Activated T-cell treated with anti-CD3 and anti-CD28 coated beads, Interleukin-2, amount 50 U/mL, for 72 hours (primary cell): ENCODE measurements around the gene LSM7. TPM values are rescaled to one million over a fixed set of nuclear protein-coding genes. Genes with fewer than 3 reads are reported as not detected.

Experiments used
- ATAC-seq, 2 donors: fragments of 150-1000 bp; cut with Tn5 transposase; replicated peaks in 1 of 2; 2 replicates each; pipeline ENCODE4 v1.10.0; 2021; ENCODE audit warnings: moderate library complexity in 2 of 2, mild to moderate bottlenecking in 1 of 2
- DNase-seq, 2 donors: peaks; one replicate each; pipeline ENCODE4 v3.0.0; 2021 to 2022; ENCODE audit warnings: mixed read lengths in 1 of 2
- H3K27ac Mint-ChIP-seq: one replicate; pipeline ENCODE4 v1.8.0; 2022; ENCODE audit warnings: mild to moderate bottlenecking, moderate library complexity, mixed read lengths
- H3K27me3 Mint-ChIP-seq: one replicate; pipeline ENCODE4 v1.8.0; 2022; ENCODE audit warnings: low read depth, mixed read lengths
- H3K36me3 Mint-ChIP-seq, 2 donors: one replicate each; pipeline ENCODE4 v1.8.0; 2022; ENCODE audit warnings: mixed read lengths in 2 of 2, mild to moderate bottlenecking in 1 of 2; ENCODE audit not compliant: insufficient read depth in 2 of 2
- H3K4me1 Mint-ChIP-seq: one replicate; pipeline ENCODE4 v1.8.0; 2022; ENCODE audit warnings: low read depth, mixed read lengths
- H3K4me3 Mint-ChIP-seq, 2 donors: one replicate each; pipeline ENCODE4 v1.8.0; 2022; ENCODE audit warnings: mild to moderate bottlenecking in 2 of 2, mixed read lengths in 2 of 2, moderate library complexity in 2 of 2
- H3K9me3 Mint-ChIP-seq, 2 donors: one replicate each; pipeline ENCODE4 v1.8.0; 2022; ENCODE audit warnings: mixed read lengths in 2 of 2
- total RNA-seq, 2 donors: library from RNA; stranded (reverse); gene quantifications; one replicate each; pipeline ENCODE4 v1.2.3, GENCODE V29; 2022

The LSM7 gene
- total RNA-seq, 2 donors from 2014 or later = 74.7 to 84.5 TPM

DNA sequence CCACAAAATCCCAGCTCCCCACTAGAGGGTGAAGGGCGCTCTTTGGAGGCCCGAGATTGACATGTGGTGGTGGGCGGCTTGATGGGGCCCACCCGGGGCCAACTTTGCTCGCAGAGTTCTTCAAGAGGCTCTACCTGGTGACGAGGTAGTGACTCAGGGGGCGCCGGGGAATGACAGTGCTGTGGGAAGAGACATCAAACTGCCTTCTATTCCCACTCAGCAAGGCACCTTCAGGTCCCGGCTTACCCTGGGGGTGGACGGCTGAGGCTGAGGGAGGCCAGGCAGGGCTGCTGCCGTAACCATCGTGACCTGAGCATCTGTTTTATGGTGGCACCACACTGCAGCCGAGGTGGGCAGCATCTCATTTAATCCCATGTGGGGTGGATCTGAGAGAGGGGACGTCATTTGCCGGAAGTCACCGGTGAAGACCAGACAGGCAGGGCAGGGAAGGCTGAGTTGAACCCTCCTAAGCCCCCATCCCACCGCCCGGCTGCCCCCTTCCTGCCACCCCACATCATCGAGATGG lies 22.0 kb downstream of the LSM7 start:
- no peak for DNase-seq
- Mint-ChIP-seq H3K27ac (no peak overlapping the region), H3K4me1 (peaks cover 7% of the 10 kb centered on the region), H3K9me3 (no peaks in the 10 kb centered on the region), H3K4me3 (peak overlapping the region in 1 of 2 donors; percentile 24), H3K27me3 (peaks cover 68% of the 10 kb centered on the region), H3K36me3 (peaks cover 0 to 2% of the 10 kb centered on the region in 2 donors)
- ATAC-seq = peak in 1 of 2 donors; percentile 14

DNA sequence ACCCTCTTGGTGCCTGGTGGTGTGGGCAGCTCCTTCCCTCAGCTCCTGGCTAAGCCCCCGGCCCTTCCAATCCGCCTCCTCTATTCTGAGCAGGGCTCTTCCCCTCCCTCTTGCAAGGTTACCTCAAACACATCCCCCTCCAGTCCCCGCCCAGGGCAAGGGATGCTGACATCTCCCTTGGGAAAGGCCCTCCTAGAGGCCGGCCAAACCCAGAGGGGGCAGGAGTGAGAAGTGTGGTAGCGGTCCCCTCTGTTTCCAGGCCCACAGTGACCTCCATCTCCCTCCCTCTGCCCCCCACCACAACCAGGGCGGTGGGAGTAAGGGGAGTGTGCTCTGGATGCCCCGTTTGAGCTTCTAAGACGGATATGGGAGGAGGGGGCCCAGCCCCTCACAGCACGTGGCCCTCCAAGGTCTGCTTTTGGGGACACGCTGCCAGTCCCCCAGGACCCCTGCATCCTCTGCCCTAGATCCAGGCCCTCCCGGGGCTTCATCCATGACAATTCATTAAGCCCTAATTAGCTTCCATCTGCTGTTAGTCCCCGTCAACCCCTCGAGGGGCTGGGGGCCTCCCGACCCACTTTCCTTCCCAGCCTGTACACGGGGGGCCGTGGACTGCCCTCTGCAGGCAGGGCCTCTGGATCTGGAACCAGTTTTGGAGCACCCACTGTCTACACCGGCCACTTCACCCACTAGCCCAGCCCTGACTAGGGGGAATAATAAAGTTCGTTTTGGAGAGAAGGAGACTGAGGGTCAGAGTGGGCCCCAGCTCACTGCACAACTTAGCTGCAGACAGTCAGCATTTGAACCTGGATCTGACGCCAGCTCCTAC lies 22.7 kb downstream of the LSM7 start:
- Mint-ChIP-seq H3K36me3 (peaks cover 0 to 2% of the 10 kb centered on the region in 2 donors), H3K27ac (no peak overlapping the region), H3K27me3 (peaks cover 71% of the 10 kb centered on the region), H3K9me3 (no peaks in the 10 kb centered on the region), H3K4me1 (peaks cover 7% of the 10 kb centered on the region), H3K4me3 (no peak overlapping the region)
- ATAC-seq (peak in 1 of 2 donors; percentile 6), DNase-seq (no peak)

DNA sequence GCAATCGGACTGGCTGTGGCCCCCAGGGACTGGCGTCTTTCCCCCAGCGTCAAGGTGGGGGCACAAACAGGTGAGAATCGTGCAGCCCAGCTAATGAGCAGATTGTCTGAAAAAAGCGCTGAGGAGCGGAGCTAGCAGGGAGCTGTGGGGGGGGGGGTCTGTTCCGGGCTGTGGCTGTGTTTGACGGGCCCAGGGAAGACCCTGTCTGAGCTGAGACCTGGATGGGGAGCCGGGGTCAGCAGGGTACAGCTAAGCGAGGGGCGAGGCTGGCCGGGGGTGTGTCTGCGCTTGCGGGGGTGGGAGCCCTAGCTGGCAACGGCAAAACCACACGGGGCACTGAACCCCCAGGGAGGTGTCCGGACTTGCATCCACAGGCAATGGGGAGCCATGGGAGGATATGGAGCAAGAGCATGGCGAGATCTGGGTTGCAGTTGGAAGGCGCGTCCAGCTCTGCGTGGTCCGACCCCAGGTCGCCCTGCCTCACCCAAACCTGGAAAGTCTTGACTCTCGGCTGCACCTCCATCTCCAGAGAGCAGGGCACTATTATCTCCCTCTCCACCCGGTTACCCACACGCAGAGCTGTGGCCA lies 25.1 kb downstream of the LSM7 start:
- Mint-ChIP-seq H3K4me3 (no peak overlapping the region), H3K4me1 (peaks cover 7% of the 10 kb centered on the region), H3K27ac (no peak overlapping the region), H3K36me3 (no peaks in the 10 kb centered on the region), H3K27me3 (peaks cover 54% of the 10 kb centered on the region), H3K9me3 (no peaks in the 10 kb centered on the region)
- no peak for DNase-seq
- ATAC-seq = no peak

DNA sequence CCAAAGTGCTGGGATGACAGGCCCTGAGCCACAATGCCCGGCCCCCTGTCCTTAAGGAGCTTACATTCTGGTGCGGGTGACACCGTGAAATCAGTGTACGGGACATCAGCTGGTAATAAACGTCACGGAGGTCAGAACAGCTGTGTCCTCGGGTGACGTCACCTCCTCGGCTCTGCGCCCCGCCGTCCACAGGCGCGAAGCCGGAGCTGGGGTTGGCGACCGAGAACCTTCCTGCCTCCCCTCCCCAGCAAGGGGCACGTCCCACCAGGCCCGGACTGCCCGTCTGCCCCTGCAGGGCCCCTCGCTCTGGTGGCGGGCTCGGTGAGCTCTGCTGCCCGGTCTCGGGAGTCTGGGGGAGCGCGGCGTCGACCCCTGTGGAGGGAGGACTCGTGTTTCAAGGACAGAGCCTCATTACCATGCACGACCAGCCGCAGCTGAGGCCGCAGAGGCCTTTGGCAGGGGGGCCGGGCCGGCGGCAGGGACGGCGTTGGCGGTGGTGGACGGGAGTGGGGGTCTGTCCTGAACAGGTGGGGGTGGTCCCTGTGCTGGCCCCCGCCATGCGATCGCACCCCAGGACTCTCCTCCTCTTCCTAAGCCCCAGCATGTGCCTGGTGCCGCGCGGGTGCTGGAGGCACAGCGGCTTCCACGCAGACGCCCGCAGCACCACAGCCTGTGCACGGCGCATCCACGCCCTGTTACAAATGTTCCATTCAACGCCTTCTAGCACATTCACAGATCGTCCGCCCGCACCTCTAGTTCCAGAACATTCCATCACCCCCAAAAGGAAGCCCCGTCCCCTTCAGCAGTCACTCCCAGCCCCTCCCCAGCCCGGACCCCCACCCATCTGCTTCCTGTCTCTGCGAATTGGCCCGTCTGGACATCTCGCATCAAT lies 25.8 kb downstream of the LSM7 start:
- Mint-ChIP-seq H3K27me3 (peaks cover 54% of the 10 kb centered on the region), H3K9me3 (no peaks in the 10 kb centered on the region), H3K4me1 (peaks cover 7% of the 10 kb centered on the region), H3K27ac (no peak overlapping the region), H3K36me3 (no peaks in the 10 kb centered on the region), H3K4me3 (peak overlapping the region in 1 of 2 donors; percentile 29)
- ATAC-seq (peak; percentile 33 to 35), DNase-seq (no peak)

DNA sequence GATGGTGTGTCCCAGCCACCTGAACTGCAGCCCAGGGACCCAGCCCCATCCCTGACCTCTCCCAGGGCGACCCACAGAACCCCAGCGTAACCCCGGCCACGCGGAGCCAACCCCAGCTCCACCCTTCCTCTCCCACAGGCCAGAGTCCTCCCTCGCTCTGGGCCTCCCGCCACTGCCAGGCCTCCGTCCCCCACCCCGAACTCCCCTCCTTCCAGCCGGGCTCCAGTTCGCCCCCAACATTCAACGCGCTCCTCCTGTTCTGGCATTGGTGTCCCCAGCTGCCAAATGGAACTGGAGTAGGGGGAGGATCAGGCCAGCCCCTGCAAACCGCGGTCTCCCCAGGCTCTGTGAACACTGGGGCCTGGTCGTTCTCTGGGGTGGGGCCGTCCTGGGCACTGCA lies 27.9 kb downstream of the LSM7 start:
- H3K27ac Mint-ChIP-seq = no peak overlapping the region
- ATAC-seq = no peak
- no peak overlapping the region for H3K4me3 Mint-ChIP-seq
- peaks cover 7% of the 10 kb centered on the region for H3K4me1 Mint-ChIP-seq
- no peaks in the 10 kb centered on the region for H3K36me3 Mint-ChIP-seq
- DNase-seq = no peak
- no peaks in the 10 kb centered on the region for H3K9me3 Mint-ChIP-seq
- H3K27me3 Mint-ChIP-seq = peaks cover 35% of the 10 kb centered on the region

DNA sequence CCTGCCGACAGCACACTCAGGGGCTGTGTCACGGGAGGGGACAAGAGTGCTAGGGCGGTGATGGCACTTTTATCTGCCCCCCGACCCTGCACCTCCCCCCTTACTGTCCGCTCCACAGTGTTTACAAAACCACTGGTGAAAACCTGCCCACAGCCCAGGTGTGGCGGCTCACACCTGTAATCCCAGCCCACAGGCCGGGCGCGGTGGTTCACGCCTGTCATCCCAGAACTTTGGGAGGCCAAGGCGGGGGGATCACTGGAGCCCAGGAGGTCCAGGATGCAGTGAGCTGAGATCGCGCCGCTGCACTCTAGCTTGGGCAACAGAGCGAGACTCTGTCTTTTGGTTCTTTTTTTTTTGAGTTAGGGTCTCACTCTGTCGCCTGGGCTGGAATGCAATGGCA lies 32.2 kb downstream of the LSM7 start:
- Mint-ChIP-seq H3K27me3 (peaks cover 1% of the 10 kb centered on the region), H3K36me3 (no peaks in the 10 kb centered on the region), H3K27ac (no peak overlapping the region), H3K4me1 (no peaks in the 10 kb centered on the region), H3K4me3 (no peak overlapping the region), H3K9me3 (no peaks in the 10 kb centered on the region)
- DNase-seq (no peak), ATAC-seq (no peak)

DNA sequence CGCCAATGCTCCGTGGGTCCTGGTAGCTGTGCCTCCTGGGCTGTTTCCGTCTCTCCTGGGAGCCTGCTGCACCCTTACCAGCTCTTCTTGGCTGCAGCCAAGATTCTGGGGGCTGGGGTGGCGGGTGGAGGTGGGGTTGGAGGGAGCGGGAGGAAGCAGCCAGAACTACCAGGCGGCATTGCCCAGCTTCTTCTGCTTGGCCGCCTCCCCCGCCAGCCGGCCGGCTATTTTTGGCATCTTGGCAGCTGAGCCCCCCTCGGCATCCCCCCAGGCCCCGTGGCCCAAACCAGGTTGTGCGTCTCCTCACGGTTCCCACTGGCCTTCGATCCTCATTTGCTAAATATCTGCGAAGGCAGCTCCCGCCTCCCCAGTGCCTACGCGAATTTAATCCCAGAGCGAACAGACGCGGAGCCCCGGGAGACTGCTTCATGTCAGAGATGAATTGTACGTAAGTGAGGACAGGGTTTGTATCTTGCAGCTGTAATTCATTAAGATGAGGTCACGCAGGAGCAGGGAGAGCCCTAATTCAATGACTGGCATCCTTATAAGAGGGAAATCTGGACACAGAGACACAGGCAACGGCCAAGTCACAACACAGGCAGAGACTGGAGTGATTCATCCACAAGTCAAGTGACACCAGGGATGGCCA lies 33.6 kb downstream of the LSM7 start:
- no peaks in the 10 kb centered on the region for H3K9me3 Mint-ChIP-seq
- H3K4me3 Mint-ChIP-seq = no peak overlapping the region
- peaks cover 0 to 2% of the 10 kb centered on the region in 2 donors for H3K36me3 Mint-ChIP-seq
- no peak overlapping the region for H3K27ac Mint-ChIP-seq
- no peak for DNase-seq
- H3K4me1 Mint-ChIP-seq = peaks cover 2% of the 10 kb centered on the region
- H3K27me3 Mint-ChIP-seq = no peaks in the 10 kb centered on the region
- ATAC-seq = no peak

DNA sequence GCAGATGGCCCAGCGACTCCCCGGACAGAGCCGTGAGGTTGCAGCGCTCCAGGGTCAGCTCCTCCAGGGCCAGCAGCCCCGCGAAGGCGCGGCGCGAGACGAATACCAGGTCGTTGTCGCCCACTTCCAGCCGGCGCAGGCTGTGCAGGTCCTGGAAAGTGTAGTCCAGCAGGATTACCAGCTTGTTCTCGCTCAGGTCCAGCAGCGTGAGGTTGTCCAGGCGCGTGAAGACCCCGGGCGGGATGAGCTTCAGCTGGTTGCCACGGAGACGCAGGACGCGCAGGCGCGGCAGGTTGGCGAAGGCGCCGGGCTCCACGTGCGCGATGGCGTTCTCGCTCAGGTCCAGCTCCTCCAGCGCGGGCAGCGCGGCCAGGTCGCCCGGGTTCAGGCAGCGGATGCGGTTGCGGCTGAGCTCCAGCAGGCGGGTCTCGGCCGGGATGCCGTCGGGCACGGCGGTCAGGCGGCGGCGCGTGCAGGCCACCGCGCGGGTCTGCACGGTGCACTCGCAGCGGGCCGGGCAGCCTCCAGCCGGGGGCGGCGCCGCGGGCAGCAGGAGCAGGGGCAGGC lies 37.1 kb downstream of the LSM7 start:
- no peak for DNase-seq
- no peak for ATAC-seq
- Mint-ChIP-seq H3K9me3 (no peaks in the 10 kb centered on the region), H3K36me3 (peaks cover 3 to 4% of the 10 kb centered on the region in 2 donors), H3K4me3 (peak overlapping the region; percentile 80 to 81), H3K27me3 (peaks cover 16% of the 10 kb centered on the region), H3K27ac (no peak overlapping the region), H3K4me1 (peaks cover 15% of the 10 kb centered on the region)

DNA sequence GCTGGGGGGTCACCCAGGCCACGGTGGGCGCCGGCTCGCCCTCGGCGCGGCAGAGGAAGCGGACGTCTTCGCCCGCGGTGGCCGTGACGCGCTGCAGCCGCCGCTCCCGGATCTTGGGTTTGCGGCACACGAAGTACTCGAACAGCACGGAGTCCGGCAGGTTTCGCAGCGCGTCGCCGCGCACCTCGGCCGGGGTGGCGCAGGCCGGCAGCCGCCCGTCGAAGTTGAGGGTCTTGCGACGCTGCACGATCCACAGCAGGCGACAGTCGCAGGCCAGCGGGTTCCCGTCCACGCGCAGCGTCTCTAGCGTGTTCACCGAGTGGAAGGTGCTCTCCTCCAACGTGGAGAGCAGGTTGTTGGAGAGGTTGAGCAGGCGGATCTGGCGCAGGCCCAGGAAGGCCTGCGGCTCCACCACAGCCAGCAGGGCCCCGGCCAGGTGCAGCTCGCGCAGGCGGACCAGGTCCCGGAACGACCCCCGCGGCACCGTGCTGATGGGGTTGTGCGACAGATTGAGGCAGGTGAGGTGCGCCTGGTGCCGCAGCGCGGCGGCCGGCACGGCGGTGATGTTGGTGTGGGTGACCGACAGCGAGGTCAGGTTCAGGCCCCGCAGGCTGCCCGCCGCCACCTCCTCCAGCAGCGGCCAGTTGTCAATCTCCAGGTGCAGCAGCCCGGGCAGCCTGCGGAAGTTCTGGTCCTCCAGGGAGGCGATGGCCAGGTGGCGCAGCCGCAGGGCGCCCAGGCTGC lies 37.8 kb downstream of the LSM7 start:
- Mint-ChIP-seq H3K9me3 (no peaks in the 10 kb centered on the region), H3K36me3 (peaks cover 3 to 4% of the 10 kb centered on the region in 2 donors), H3K4me1 (peaks cover 15% of the 10 kb centered on the region), H3K27ac (no peak overlapping the region), H3K27me3 (peaks cover 16% of the 10 kb centered on the region), H3K4me3 (peak overlapping the region; percentile 80 to 81)
- ATAC-seq (peak; percentile 9 to 38), DNase-seq (peak in 1 of 2 donors; percentile 48)

DNA sequence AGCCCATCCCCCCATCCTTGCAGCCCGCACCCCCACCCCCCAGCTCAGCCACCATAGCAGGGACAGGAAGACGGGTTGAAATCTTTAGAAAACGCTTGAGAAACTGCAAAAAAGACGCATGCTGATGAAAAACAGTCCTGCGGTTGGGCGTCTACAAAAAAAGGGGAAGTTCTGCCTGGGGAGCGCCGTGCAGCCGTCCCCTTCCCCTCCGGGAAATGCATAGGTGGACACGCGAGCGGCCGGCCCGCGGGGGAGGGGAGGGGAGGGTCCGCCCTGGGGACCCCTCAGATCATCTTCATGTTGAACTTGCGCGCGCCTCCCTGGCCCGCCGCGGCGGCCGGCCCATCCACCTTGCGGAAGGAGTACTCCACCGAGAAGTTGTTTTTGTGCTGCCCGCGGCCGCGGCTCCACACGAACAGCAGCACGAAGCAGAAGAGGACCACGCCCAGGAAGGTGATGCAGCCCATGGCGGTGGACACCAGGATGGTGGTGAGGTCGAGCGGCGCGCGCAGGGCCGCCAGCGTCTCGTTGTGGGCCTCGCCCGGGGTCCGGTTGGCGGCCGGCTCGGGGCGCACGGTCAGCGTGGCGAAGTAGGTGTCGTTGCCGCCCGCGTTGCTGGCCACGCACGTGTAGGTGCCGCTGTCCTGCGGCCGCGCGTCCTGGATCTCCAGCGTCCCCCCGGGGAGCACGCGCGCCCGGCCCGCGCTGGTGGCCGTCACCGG lies 38.5 kb downstream of the LSM7 start:
- H3K27me3 Mint-ChIP-seq = peaks cover 16% of the 10 kb centered on the region
- H3K36me3 Mint-ChIP-seq = peaks cover 3 to 4% of the 10 kb centered on the region in 2 donors
- H3K9me3 Mint-ChIP-seq = no peaks in the 10 kb centered on the region
- H3K4me3 Mint-ChIP-seq = peak overlapping the region; percentile 89 to 94
- H3K27ac Mint-ChIP-seq = peak overlapping the region; percentile 69
- H3K4me1 Mint-ChIP-seq = peaks cover 15% of the 10 kb centered on the region
- ATAC-seq (peak; percentile 69 to 74), DNase-seq (peak; percentile 70 to 73)
